Measurements from ENCODE around the gene KCNK10. TPM values are rescaled to one million over a fixed set of nuclear protein-coding genes. Genes with fewer than 3 reads are reported as not detected.

The KCNK10 gene
- polyA plus RNA-seq, 2 of the 4 experiments (the other 2 are of a cell fraction): not detected

DNA sequence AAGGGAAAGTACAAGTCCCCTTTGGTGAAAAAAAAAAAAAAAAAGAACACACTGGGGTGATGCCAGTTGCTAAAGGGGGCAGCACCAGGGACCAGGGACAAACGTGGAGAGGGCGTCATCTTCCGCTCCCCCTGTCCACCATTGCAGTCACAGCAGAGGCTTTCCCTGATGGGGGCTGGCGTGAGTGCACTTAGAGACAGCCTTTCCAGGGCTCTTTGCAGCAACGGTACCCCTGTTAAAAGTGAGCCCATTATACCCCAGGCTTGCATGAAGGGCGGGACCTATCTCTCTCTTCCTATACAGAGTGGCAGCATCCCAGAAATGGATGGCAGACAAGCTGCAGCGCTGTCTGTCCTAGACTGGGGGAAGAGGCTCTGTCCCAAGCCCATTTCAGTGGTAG lies 155.0 kb downstream of the KCNK10 start (continued):
- TF ChIP-seq MAZ (IDR thresholded peaks at IDR 0.05; ENCODE audit: borderline replicate concordance, low read depth, low read length) (no peak), RNF2 (IDR thresholded peaks at IDR 0.05; ENCODE audit: borderline replicate concordance, low read depth) (no peak), CHD4 (IDR thresholded peaks at IDR 0.05; ENCODE audit: borderline replicate concordance) (no peak), CHD2 (IDR thresholded peaks at IDR 0.05; ENCODE audit: low read length, partially characterized antibody) (no peak), ZFP36 (IDR thresholded peaks at IDR 0.05; ENCODE audit: borderline replicate concordance, partially characterized antibody) (no peak)
- TF ChIP-seq, protein P1, sequence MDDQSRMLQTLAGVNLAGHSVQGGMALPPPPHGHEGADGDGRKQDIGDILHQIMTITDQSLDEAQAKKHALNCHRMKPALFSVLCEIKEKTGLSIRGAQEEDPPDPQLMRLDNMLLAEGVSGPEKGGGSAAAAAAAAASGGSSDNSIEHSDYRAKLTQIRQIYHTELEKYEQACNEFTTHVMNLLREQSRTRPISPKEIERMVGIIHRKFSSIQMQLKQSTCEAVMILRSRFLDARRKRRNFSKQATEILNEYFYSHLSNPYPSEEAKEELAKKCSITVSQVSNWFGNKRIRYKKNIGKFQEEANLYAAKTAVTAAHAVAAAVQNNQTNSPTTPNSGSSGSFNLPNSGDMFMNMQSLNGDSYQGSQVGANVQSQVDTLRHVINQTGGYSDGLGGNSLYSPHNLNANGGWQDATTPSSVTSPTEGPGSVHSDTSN (IDR thresholded peaks at IDR 0.05): no peak

DNA sequence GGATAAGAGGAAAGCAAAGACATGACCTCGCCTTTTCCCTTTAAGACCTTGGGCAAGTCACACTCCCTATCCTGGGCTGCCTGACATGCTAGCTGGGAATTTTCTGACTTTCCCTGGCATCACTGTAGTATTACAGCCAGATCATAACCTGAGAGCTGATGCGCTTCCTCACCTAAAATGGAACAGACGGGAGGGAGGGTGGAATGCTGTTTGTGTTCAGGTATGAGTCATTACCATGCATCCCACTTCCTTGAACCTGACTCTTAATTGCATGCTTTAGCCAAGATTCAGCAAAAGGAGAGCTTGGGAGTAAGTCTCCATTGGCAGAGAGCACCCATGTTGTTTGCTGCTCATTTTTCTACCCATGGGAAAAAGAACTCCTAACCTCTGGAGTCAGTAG lies 156.5 kb downstream of the KCNK10 start:
- H3K4me3 ChIP-seq: no peak overlapping the region
- TF ChIP-seq EHMT2 (IDR thresholded peaks at IDR 0.05; ENCODE audit: low read depth) (no peak), MAZ (IDR thresholded peaks at IDR 0.05; ENCODE audit: borderline replicate concordance, low read depth, low read length) (no peak), RAD21 (conservative IDR thresholded peaks at IDR 0.05 in 1 of 2, IDR thresholded peaks at IDR 0.05 in 1 of 2) (no peak)
- CTCF ChIA-PET: interaction anchor here (1.6 kb wide), 1 partner anchor 23 kb away, joined by 4 read pairs; no protein-coding TSS in a partner anchor
- peak overlapping the region; percentile 16; the same call in 2 of the 3 replicates for H3K4me2 ChIP-seq
- peaks cover 7% of the 10 kb centered on the region; the same call in 2 of the 3 replicates for H3K4me1 ChIP-seq
- FAIRE-seq (no peak), DNase-seq (ENCODE audit: low read depth in 1 of 2, low spot score in 1 of 2) (peak; percentile 10 to 42), ATAC-seq (peak; percentile 26 to 61; a peak in 3 of 6 replicates)
- H3K27ac ChIP-seq: no peak overlapping the region
- 37% methylated on average over 3 of the region's 3 CpGs for WGBS (ENCODE audit: missing lambda C conversion rate)
- POLR2A ChIA-PET: no interaction called here
- no peaks in the 10 kb centered on the region; the same call in 2 of the 3 replicates for H3K9me3 ChIP-seq

DNA sequence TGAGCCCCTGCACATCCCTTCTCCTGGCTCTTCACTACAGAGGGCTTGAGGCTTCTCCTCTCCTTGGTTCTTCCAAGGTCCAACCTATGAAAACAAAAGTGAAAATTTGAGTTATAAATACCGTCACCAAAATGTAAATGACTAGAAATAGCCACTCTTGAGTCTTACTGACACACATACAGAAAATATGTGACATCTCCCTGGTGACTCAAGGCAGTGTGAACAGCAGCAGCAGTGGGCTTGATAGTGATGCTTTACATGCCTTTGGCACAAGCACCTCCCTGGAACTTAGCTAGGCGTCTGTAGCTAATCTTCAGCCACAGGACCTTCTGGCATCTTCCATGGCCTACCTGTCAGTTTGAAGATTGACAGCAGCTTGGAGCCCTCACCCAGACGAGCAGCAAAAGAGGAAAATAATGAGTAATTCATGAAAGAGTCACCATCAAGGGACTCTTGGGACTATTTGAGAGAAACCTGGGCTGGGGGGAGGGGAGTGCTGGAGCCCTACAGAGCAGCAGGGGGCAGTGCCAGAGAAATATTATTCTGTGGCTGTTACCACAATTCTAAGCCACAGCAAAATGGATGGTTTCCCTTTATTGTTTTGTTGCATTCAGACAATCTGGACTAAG lies 158.0 kb downstream of the KCNK10 start:
- Histone ChIP-seq H3K4me2 (no peak overlapping the region), H3K4me1 (peaks cover 7% of the 10 kb centered on the region; the same call in 2 of the 3 replicates), H3K4me3 (no peak overlapping the region), H3K9me3 (no peaks in the 10 kb centered on the region; the same call in 2 of the 3 replicates), H3K27ac (no peak overlapping the region)
- TF ChIP-seq RARB (CRISPR knock-in tag; IDR thresholded peaks at IDR 0.05) (no peak), TP53 (CRISPR knock-in tag; IDR thresholded peaks at IDR 0.05) (no peak), RFX5 (IDR thresholded peaks at IDR 0.05) (no peak), HOXB13 (CRISPR knock-in tag; IDR thresholded peaks at IDR 0.05; ENCODE audit: low read depth) (no peak), SMC3 (IDR thresholded peaks at IDR 0.05) (no peak), SREBF2 (IDR thresholded peaks at IDR 0.05) (no peak)
- TF ChIP-seq, protein P2, sequence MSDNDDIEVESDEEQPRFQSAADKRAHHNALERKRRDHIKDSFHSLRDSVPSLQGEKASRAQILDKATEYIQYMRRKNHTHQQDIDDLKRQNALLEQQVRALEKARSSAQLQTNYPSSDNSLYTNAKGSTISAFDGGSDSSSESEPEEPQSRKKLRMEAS (IDR thresholded peaks at IDR 0.05): no peak
- TF ChIP-seq, protein P3, sequence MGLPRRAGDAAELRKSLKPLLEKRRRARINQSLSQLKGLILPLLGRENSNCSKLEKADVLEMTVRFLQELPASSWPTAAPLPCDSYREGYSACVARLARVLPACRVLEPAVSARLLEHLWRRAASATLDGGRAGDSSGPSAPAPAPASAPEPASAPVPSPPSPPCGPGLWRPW (IDR thresholded peaks at IDR 0.05): no peak
- WGBS (ENCODE audit: missing lambda C conversion rate): 35% methylated on average over 3 of the region's 3 CpGs
- DNase-seq (ENCODE audit: low read depth in 1 of 2, low spot score in 1 of 2) (no peak), ATAC-seq (no peak), FAIRE-seq (no peak)
- CTCF ChIA-PET: interaction anchor here (0.7 to 1.6 kb wide), 2 partner anchors 10 to 151 kb away, joined by 3 to 4 read pairs; no protein-coding TSS in a partner anchor
- POLR2A ChIA-PET: no interaction called here

DNA sequence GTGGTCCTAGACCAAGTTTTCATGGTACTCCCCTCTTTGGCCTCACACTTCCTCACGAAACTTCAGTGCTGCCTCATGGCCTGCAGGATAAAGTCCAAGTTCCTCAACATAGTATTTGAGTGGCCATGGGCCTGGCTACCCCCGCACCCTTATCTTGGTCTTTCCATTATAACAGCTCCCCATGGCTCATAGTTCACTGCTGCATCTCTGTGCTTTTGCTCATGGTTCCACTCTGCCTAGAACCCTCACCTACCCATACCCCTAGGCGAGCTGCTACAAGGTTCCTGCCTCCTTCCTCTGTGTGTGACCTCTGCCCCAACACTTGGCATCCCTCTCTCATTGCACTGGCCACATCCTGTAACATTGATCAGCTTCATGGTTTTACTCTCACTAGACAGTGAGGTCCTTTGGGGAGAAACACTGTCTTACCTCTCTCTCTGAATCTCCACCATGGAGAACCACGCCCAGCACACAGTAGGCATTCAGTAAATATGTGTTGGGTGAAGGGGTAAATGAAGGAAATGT lies 159.3 kb downstream of the KCNK10 start:
- Histone ChIP-seq H3K9me3 (no peaks in the 10 kb centered on the region), H3K4me2 (no peak overlapping the region), H3K27ac (no peak overlapping the region), H3K4me1 (peaks cover 7% of the 10 kb centered on the region; the same call in 2 of the 3 replicates), H3K4me3 (no peak overlapping the region)
- DNase-seq (ENCODE audit: low read depth in 1 of 2, low spot score in 1 of 2) (no peak), FAIRE-seq (no peak), ATAC-seq (no peak)
- WGBS (ENCODE audit: missing lambda C conversion rate): 26% methylated on average over 4 of the region's 4 CpGs
- ChIA-PET POLR2A (no interaction called here), CTCF (interaction anchor here (1.5 to 3.5 kb wide), 4 partner anchors 11 to 219 kb away, joined by 3 to 15 read pairs (median 4); no protein-coding TSS in a partner anchor)
- no peak for TF ChIP-seq HEYL (CRISPR knock-in tag; IDR thresholded peaks at IDR 0.05)
- TF ChIP-seq, protein P4, sequence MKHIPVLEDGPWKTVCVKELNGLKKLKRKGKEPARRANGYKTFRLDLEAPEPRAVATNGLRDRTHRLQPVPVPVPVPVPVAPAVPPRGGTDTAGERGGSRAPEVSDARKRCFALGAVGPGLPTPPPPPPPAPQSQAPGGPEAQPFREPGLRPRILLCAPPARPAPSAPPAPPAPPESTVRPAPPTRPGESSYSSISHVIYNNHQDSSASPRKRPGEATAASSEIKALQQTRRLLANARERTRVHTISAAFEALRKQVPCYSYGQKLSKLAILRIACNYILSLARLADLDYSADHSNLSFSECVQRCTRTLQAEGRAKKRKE (CRISPR knock-in tag; IDR thresholded peaks at IDR 0.05; ENCODE audit: low read depth): no peak
- no peak for TF ChIP-seq JUNB (IDR thresholded peaks at IDR 0.05)
- no peak for TF ChIP-seq NPAS2 (CRISPR knock-in tag; IDR thresholded peaks at IDR 0.05; ENCODE audit: borderline replicate concordance)
- no peak for TF ChIP-seq CBX8 (IDR thresholded peaks at IDR 0.05)
- no peak for TF ChIP-seq MAFK (IDR thresholded peaks at IDR 0.05; ENCODE audit: partially characterized antibody)
